SK-N-DZ (cell line): ENCODE results near the gene RPGRIP1.
"Not testable (repeated sequence)": the region's sequence is repeated elsewhere in the genome, so short reads cannot be mapped to it uniquely, and the experiment has no call there.

Experiments used
- DNase-seq: peaks from one replicate; pipeline ENCODE4 v3.0.0-alpha.2; 2015; ENCODE audit warnings: low spot score

Gene RPGRIP1

GRCh38 chr14:21258005-21258888, 21.6 kb upstream of the RPGRIP1 start:
- no peak for DNase-seq

GRCh38 chr14:21258889-21259787, 20.7 kb upstream of the RPGRIP1 start:
- DNase-seq, result no peak

GRCh38 chr14:21261824-21262223, 18.1 kb upstream of the RPGRIP1 start:
- DNase-seq, result no peak

- no peak for DNase-seq
These were observed 17.5 kb upstream of the RPGRIP1 start for GRCh38 chr14:21262410-21262809.

GRCh38 chr14:21263284-21264024, 16.4 kb upstream of the RPGRIP1 start:
- DNase-seq, result no peak

- no peak for DNase-seq
These were observed 15.7 kb upstream of the RPGRIP1 start for GRCh38 chr14:21264025-21264801.

GRCh38 chr14:21267431-21267845, 12.4 kb upstream of the RPGRIP1 start:
- DNase-seq, result no peak

- no peak for DNase-seq
These were observed 11.8 kb upstream of the RPGRIP1 start for GRCh38 chr14:21267886-21268616.

- DNase-seq, result peak; percentile 52
These were observed 11.1 kb upstream of the RPGRIP1 start for GRCh38 chr14:21268617-21269251.

GRCh38 chr14:21269252-21270046, 10.4 kb upstream of the RPGRIP1 start, which contains the start of gene HNRNPC:
TSS of gene HNRNPC (minus strand) at chr14:21269442. CDS start at chr14:21234193, 35,249 bp downstream.
- peak; percentile 100 for DNase-seq

GRCh38 chr14:21272661-21273060, 7.2 kb upstream of the RPGRIP1 start:
- not testable (repeated sequence) for DNase-seq

- no peak for DNase-seq
These were observed 4.5 kb upstream of the RPGRIP1 start for GRCh38 chr14:21275261-21275858.

GRCh38 chr14:21278632-21279031, 1.3 kb upstream of the RPGRIP1 start:
- DNase-seq, result no peak

- not testable (repeated sequence) for DNase-seq
These were observed 2.0 kb downstream of the RPGRIP1 start for GRCh38 chr14:21281917-21282316.

- DNase-seq, result not testable (repeated sequence)
These were observed 6.6 kb downstream of the RPGRIP1 start for GRCh38 chr14:21286516-21286915.

- DNase-seq, result no peak
These were observed 7.3 kb downstream of the RPGRIP1 start for GRCh38 chr14:21287168-21287567.

- DNase-seq, result not testable (repeated sequence)
These were observed 14.1 kb downstream of the RPGRIP1 start for GRCh38 chr14:21294026-21294425.

- DNase-seq, result no peak
These were observed 18.5 kb downstream of the RPGRIP1 start for GRCh38 chr14:21298358-21298757.
